Transverse colon (tissue), 4 donors: ENCODE results near the gene GTF3C4. TPM values are rescaled to one million over a fixed set of nuclear protein-coding genes. Genes with fewer than 3 reads are reported as not detected.

ENCODE experiments used
- DNase-seq: peaks from one replicate; pipeline ENCODE4 v3.0.0-alpha.2; 2019
- H3K27ac ChIP-seq, 4 donors: fragments of 200-600 bp; sonication (generic); 2 replicates each; pipeline ENCODE4 v1.5.1; 2016 to 2018; ENCODE audit warnings: inconsistent platforms in 4 of 4
- H3K27me3 ChIP-seq: fragments of 200-600 bp; sonication (generic); 2 replicates; pipeline ENCODE4 v1.5.1; 2017; ENCODE audit warnings: inconsistent platforms
- H3K36me3 ChIP-seq, 4 donors: fragments of 200-600 bp; sonication (generic); 2 replicates each; pipeline ENCODE4 v1.5.1; 2017 to 2019; ENCODE audit warnings: inconsistent platforms in 4 of 4
- H3K4me1 ChIP-seq, 4 donors: fragments of 200-600 bp; sonication (generic); 2 replicates each; pipeline ENCODE4 v1.5.1; 2017 to 2020; ENCODE audit warnings: inconsistent platforms in 4 of 4
- H3K4me3 ChIP-seq, 4 donors: fragments of 200-600 bp; sonication (generic); 1 replicate in 1 of 4; 2 replicates in 3 of 4; pipeline versions ENCODE4 v1.5.1 to v1.6.1; 2017 to 2019; ENCODE audit warnings: inconsistent platforms in 4 of 4
- H3K9me3 ChIP-seq, 2 donors: fragments of 200-600 bp; sonication (generic); 2 replicates each; pipeline ENCODE4 v1.5.1; 2017 to 2019; ENCODE audit warnings: inconsistent platforms in 2 of 2
- CTCF ChIP-seq, 5 experiments: fragments of 200-600 bp in 3 of 5; fragments of 450-650 bp in 2 of 5; sonication (generic) in 3 of 5; IDR thresholded peaks; 1 replicate in 2 of 5; 2 replicates in 3 of 5; pipeline ENCODE4 v1.5.1; 2016 to 2017; ENCODE audit warnings: antibody characterized with exemption in 5 of 5, inconsistent platforms in 3 of 5, mild to moderate bottlenecking in 2 of 5, moderate library complexity in 1 of 5
- EP300 ChIP-seq: sonication (generic); formaldehyde crosslinking; IDR thresholded peaks from one replicate; pipeline ENCODE4 v1.6.1; 2017; ENCODE audit warnings: antibody characterized with exemption, low read depth
- POLR2A ChIP-seq: fragments of 450-650 bp; IDR thresholded peaks from one replicate; pipeline ENCODE4 v1.6.1; 2016; ENCODE audit warnings: antibody characterized with exemption, mild to moderate bottlenecking, moderate library complexity
- POLR2AphosphoS5 ChIP-seq, 3 donors: sonication (generic); formaldehyde crosslinking; IDR thresholded peaks; one replicate each; pipeline ENCODE4 v1.6.1; 2016; ENCODE audit warnings: antibody characterized with exemption in 3 of 3
- WGBS, 2 donors: methylation state at CpG; one replicate each; pipeline ENCODE4 v1.1.5; 2018; ENCODE audit warnings: low coverage in 1 of 2; 5-methylcytosine and 5-hydroxymethylcytosine counted together
- in situ Hi-C, 4 donors: fragments of 200-750 bp; cut with MboI; loops; one replicate each; pipeline versions ENCODE4 v1.15.0 to v1.15.1; 2017; ENCODE audit warnings: low sequenced_read_pairs in 3 of 4, low pct_ligation_motif_present in 1 of 4, low pct_unique_long_range_greater_than_20kb in 1 of 4
- intact Hi-C: fragments of 100-400 bp; cut with DNase I; formaldehyde crosslinking; loops from one replicate; pipeline ENCODE4 v1.15.1; 2023; ENCODE audit warnings: low total_unique reads
- total RNA-seq, 4 donors: library from RNA; depleted of rRNA; stranded (reverse); fragments of >200 nt; gene quantifications; one replicate each; pipeline ENCODE4 v1.1.0, GENCODE V29; 2016

GTF3C4 gene
- total RNA-seq, 4 donors from 2014 or later = 4.0 to 12.3 (median 8.8) TPM

DNA sequence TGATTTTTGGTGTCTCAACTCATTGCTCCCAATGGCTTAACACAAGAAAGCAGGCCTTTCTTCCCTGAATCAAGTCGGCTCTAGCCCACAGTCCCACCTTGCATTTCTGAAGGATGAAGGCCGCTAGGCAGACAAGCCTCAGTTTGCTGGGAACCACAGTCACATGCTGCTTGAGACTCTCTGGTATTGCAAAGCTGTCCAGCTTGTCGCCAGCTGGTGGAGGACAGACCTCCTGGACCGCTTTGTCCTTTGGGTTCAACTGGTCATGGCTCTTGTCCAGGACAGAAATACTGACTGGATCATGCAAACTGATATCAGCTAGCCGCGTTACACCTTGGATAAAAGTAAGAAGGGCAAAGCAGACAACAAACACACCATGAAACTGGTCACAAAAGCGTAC is 23.5 kb upstream of the GTF3C4 start:
- DNase-seq = no peak
- 99 to 100% methylated on average over 1 to 7 of the region's 7 CpGs for WGBS, 2 donors
- in situ Hi-C loops (no loop called here), intact Hi-C loops (no loop called here)
- Histone ChIP-seq H3K36me3 (peaks cover 0 to 32% (median 11%) of the 10 kb centered on the region in 4 donors), H3K4me1 (peaks cover 0 to 21% (median 9%) of the 10 kb centered on the region in 4 donors), H3K27ac (no peak overlapping the region), H3K9me3 (no peaks in the 10 kb centered on the region), H3K27me3 (no peaks in the 10 kb centered on the region), H3K4me3 (no peak overlapping the region)
- no peak for TF ChIP-seq CTCF (IDR thresholded peaks at IDR 0.05)
- TF ChIP-seq POLR2AphosphoS5 (IDR thresholded peaks at IDR 0.05) = no peak
- TF ChIP-seq POLR2A = no peak
- no peak for TF ChIP-seq EP300

DNA sequence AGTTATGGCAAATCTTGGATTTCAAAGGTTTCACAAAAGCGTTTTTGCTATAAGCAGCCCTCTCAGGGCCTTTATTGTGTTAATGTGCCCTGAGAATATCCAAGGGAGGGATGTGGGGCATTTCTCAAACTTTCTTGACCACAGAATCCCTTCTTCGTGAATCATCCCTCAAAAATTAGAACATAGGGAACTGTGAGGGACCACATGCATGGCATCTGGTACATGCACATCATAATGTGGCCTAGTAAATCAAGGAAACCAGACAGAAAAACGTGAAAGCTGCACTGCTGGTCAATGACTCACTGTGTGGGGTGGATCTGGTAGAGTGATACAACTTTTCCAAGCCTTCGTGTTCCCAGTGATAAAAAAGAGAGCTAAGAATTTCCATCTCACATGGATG is 22.9 kb upstream of the GTF3C4 start:
- no peak for DNase-seq
- 65 to 71% methylated on average over 4 of the region's 4 CpGs for WGBS, 2 donors

DNA sequence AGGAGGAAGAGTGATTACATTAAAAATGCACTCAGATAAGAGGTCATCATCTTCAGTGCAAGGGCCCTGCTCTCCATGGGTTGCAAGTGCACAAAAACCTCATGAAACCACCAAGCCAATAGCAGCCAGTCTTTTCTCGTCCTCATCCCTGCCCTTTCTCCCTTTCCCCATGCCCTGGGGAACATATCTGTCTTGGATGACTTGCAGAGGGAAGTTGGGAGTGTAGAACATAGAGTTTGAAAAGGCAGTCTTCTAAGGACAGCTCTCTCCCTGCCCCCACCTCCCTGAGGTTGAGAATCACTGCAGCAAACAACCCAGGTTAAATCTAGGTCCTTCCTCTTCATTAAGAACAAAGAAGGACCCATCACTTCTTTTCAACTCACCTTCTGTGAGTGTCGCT is 22.5 kb upstream of the GTF3C4 start:
- in situ Hi-C loops (no loop called here), intact Hi-C loops (no loop called here)
- 59 to 82% methylated on average over 1 to 2 of the region's 2 CpGs for WGBS, 2 donors
- H3K4me3 ChIP-seq = no peak overlapping the region
- peaks cover 0 to 34% (median 12%) of the 10 kb centered on the region in 4 donors for H3K36me3 ChIP-seq
- TF ChIP-seq EP300 (no peak), POLR2AphosphoS5 (IDR thresholded peaks at IDR 0.05) (no peak), POLR2A (no peak), CTCF (IDR thresholded peaks at IDR 0.05) (no peak)
- no peak for DNase-seq
- no peaks in the 10 kb centered on the region for H3K9me3 ChIP-seq
- H3K27ac ChIP-seq = peak overlapping the region in 3 of 4 donors; percentile 30 to 58 (median 49)
- no peaks in the 10 kb centered on the region for H3K27me3 ChIP-seq
- H3K4me1 ChIP-seq = peaks cover 0 to 21% (median 9%) of the 10 kb centered on the region in 4 donors

More for the DNA sequence above, 22.9 kb upstream of the GTF3C4 start:
- Histone ChIP-seq H3K9me3 (no peaks in the 10 kb centered on the region), H3K27ac (no peak overlapping the region), H3K4me3 (no peak overlapping the region), H3K4me1 (peaks cover 0 to 21% (median 9%) of the 10 kb centered on the region in 4 donors), H3K27me3 (no peaks in the 10 kb centered on the region), H3K36me3 (peaks cover 0 to 34% (median 10%) of the 10 kb centered on the region in 4 donors)
- intact Hi-C loops (no loop called here), in situ Hi-C loops (no loop called here)
- TF ChIP-seq CTCF (IDR thresholded peaks at IDR 0.05) (no peak), POLR2AphosphoS5 (IDR thresholded peaks at IDR 0.05) (no peak), POLR2A (no peak), EP300 (no peak)

- in situ Hi-C loops = no loop called here
- Histone ChIP-seq H3K27me3 (no peaks in the 10 kb centered on the region), H3K36me3 (peaks cover 0 to 34% (median 12%) of the 10 kb centered on the region in 4 donors), H3K4me3 (no peak overlapping the region), H3K4me1 (peaks cover 0 to 21% (median 9%) of the 10 kb centered on the region in 4 donors), H3K27ac (peak overlapping the region in 3 of 4 donors; percentile 30 to 58 (median 49)), H3K9me3 (no peaks in the 10 kb centered on the region)
- DNase-seq = peak; percentile 23
- intact Hi-C loops = no loop called here
- TF ChIP-seq POLR2AphosphoS5 (IDR thresholded peaks at IDR 0.05) (no peak), POLR2A (no peak), CTCF (IDR thresholded peaks at IDR 0.05) (no peak), EP300 (no peak)
- 47 to 61% methylated on average over 6 to 7 of the region's 7 CpGs for WGBS, 2 donors
Observed at GRCh38 chr9:132648283-132648682, 22.0 kb upstream of the GTF3C4 start.
